ENCODE results near the gene CTPS2. TPM values are rescaled to one million over a fixed set of nuclear protein-coding genes. Genes with fewer than 3 reads are reported as not detected.

CTPS2 gene
- total RNA-seq, 1 donor = 12.0 TPM

- no peak for DNase-seq (ENCODE audit: low read depth)
- no peak overlapping the region for H3K4me3 ChIP-seq (ENCODE audit: low read depth, low read length)
- no peak for TF ChIP-seq CTCF (IDR thresholded peaks at IDR 0.05; ENCODE audit: insufficient read depth, low read length)
Measured at GRCh38 chrX:16646366-16647138, 65.9 kb downstream of the CTPS2 start.

- TF ChIP-seq CTCF (IDR thresholded peaks at IDR 0.05; ENCODE audit: insufficient read depth, low read length) = no peak
- peak; percentile 76 for DNase-seq (ENCODE audit: low read depth)
- H3K4me3 ChIP-seq (ENCODE audit: low read depth, low read length) = no peak overlapping the region
Measured at GRCh38 chrX:16643176-16643575, 69.3 kb downstream of the CTPS2 start.

GRCh38 chrX:16640823-16641222 is 71.6 kb downstream of the CTPS2 start:
- TF ChIP-seq CTCF (IDR thresholded peaks at IDR 0.05; ENCODE audit: insufficient read depth, low read length) = no peak
- no peak overlapping the region for H3K4me3 ChIP-seq (ENCODE audit: low read depth, low read length)
- no peak for DNase-seq (ENCODE audit: low read depth)

GRCh38 chrX:16639966-16640365 is 72.5 kb downstream of the CTPS2 start:
- TF ChIP-seq CTCF (IDR thresholded peaks at IDR 0.05; ENCODE audit: insufficient read depth, low read length) = no peak
- H3K4me3 ChIP-seq (ENCODE audit: low read depth, low read length) = no peak overlapping the region
- no peak for DNase-seq (ENCODE audit: low read depth)

GRCh38 chrX:16638533-16638932 is 73.9 kb downstream of the CTPS2 start:
- no peak for DNase-seq (ENCODE audit: low read depth)
- no peak overlapping the region for H3K4me3 ChIP-seq (ENCODE audit: low read depth, low read length)
- no peak for TF ChIP-seq CTCF (IDR thresholded peaks at IDR 0.05; ENCODE audit: insufficient read depth, low read length)

GRCh38 chrX:16635596-16635995 is 76.9 kb downstream of the CTPS2 start:
- DNase-seq (ENCODE audit: low read depth) = no peak
- TF ChIP-seq CTCF (IDR thresholded peaks at IDR 0.05; ENCODE audit: insufficient read depth, low read length) = no peak
- H3K4me3 ChIP-seq (ENCODE audit: low read depth, low read length) = no peak overlapping the region

GRCh38 chrX:16635040-16635439 is 77.4 kb downstream of the CTPS2 start:
- no peak for DNase-seq (ENCODE audit: low read depth)
- no peak overlapping the region for H3K4me3 ChIP-seq (ENCODE audit: low read depth, low read length)
- no peak for TF ChIP-seq CTCF (IDR thresholded peaks at IDR 0.05; ENCODE audit: insufficient read depth, low read length)

All from fibroblast of the aortic adventitia (primary cell).